ENCODE results near the gene NRCAM. TPM values are rescaled to one million over a fixed set of nuclear protein-coding genes. Genes with fewer than 3 reads are reported as not detected.
A peak's percentile ranks its signal among the peaks of the same experiment; 100 is the strongest.
"Not testable (repeated sequence)": the region's sequence is repeated elsewhere in the genome, so short reads cannot be mapped to it uniquely, and the experiment has no call there.

Gene NRCAM
- 30.6 and 31.6 TPM in 2 replicates for polyA plus RNA-seq (2014; cell fraction: cytosol; rRNA removed)
- polyA plus RNA-seq (2014; cell fraction: nucleus; rRNA removed), result 29.1 and 34.8 TPM in 2 replicates

DNA sequence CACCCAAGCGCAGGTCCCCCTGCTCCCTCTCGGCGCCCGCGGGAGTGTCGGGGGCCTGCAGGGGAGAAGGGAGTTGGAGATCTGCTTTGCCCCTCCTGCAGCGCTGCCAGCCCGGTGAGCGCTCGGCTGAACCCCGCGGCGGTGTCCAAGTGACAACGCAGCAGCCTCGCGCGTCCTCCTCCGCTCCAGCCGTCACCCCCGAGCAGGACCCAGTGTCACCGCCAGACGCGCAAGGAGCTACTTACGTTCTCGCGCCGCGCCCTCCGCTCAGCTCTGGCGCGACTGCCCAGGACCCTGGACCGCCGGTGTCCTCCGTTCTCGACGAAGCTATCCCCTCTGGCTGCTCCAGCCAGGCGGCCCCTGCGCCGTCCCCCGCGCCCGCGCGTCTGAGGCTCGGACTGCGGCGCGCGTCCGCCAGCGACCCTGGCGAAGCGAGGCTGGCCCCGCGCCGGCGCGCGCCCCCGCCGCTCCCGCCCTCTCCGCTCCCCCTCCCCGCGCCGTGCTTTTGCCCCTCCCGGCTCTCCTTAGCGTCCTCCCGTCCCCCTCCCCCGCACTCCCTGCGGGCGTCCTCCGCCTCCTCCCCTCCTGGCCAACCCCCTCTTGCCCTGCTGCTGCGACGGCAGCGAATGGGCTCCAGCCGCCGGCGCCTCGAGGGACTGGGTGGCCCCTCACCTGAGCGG, at the start of gene NRCAM:
TSS of gene NRCAM (minus strand) at position 439 of the 680 bp plus-strand sequence. CDS start 216,372 bp downstream, outside the sequence.
- peak; percentile 89 for DNase-seq (ENCODE audit: low spot score)

DNA sequence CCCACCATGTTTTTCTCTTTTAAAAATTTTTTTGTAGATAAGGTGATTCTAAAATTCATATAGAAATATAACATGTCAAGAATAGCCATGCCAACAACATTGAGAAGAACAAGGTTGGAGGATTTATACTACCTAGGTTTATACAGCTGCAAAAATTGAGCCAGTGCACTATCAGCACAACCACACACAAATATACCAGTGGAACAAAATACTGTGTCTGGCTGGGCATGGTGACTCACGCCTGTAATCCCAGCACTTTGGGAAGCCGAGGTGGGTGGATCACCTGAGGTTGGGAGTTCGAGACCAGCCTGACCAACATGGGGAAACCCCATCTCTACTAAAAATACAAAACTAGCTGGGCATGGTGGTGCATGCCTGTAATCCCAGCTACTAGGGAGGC, 48.3 kb upstream of the NRCAM start:
- DNase-seq (ENCODE audit: low spot score), result not testable (repeated sequence)

DNA sequence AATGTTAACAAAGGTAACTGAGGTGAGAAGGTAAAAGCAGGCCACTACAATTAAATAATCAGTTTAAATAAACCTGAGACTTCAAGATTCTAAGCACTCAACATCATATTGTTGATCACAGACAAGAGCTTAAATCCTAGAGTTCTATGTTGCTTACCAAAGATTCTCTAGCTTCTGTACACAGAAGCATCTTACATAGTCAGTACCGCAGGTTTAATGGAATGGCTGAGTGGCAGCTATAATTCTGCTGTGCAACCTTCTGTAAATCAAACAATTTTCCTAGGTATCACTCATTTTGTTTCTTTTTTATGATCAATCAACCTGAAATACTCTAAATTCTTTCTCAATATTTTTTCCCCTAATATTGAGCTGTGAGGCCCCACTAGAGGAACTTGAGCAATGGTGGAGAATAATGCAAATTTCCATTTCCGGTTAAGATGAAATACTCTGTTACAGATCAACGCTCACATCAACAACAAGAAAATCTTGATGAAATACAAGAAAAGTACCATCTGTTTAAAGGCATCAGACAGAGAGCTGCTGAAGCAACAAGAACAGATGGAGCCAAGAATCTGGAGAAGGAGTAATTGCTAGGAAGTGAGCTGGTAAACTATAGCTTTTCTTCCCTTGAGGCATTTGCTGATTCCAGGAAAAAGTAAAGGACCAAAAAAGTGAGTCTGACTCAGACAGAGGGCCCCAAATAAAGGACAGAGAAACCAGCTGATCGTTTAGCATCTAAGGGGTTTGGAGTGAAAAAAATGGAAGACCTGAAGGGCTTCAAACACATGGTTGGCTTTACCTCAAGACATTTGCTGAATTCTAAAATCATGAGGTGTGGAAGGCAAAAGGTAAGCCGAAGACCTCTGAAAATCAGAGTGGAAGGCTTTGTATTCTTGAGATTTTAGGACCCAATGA, 47.1 kb upstream of the NRCAM start:
- DNase-seq (ENCODE audit: low spot score), result no peak

DNA sequence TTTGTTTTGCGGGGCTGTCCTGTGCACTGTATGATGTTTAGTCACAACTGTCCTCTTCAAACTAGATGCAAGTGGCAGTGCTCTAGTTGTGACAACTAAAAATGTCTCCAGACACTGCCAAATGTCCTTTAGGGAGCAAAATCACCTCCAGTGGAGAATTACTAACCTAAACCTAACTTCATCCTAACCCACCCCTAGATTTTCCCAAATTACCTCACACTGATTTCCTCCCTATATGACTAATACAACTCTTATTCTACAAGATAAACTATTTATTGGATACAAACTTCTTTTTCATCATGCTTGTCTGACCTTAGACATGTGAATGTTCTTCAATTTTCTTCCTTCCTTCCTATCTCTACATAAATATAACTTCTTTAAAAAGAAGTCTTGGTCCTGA, 43.3 kb upstream of the NRCAM start:
- no peak for DNase-seq (ENCODE audit: low spot score)

DNA sequence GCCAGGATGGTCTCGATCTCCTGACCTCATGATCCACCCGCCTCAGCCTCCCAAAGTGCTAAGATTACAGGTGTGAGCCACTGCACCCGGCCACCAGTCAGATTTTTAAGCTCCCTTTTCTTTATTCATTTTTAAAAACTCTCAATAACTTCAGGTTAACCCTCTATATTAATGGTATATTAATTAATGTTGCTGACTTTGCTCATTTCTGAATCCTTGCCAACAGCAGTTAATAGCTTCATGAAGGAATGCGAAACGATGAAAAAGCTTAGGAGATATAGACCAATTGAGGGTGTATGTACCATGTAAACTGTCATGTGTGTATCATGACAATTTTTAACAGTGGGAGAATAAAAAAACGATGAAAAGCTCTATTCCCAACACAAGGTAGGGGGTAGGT, 42.2 kb upstream of the NRCAM start:
- DNase-seq (ENCODE audit: low spot score), result no peak

DNA sequence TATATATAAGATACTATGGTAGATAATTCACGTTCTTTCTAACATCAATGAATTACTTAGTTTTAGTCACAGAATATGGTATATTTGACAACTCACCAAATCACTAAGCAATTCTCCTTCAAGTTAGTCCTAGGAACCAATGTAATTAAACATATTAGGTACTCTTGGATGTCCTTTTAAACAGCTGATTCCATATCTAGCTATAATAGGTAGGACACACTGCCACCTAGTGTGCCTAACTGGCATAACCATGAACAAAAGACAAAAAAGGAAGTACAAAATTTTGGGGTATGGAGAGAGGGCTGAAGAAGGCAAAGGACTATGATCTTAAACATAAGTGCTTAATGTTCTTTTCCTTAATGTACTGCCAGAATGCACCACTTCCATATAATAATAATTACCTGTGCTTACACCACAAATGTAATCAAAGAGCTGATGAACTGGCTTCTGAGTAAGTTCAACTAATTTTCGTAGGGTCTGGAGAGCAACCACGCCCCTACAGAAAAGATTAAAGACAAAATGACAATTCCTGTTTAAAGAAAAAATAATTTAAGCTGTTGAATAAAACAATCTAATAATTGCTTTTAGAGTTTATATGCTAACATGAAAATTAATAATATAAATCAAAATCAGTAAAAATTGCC, 41.0 kb upstream of the NRCAM start:
- DNase-seq (ENCODE audit: low spot score), result peak; percentile 64

DNA sequence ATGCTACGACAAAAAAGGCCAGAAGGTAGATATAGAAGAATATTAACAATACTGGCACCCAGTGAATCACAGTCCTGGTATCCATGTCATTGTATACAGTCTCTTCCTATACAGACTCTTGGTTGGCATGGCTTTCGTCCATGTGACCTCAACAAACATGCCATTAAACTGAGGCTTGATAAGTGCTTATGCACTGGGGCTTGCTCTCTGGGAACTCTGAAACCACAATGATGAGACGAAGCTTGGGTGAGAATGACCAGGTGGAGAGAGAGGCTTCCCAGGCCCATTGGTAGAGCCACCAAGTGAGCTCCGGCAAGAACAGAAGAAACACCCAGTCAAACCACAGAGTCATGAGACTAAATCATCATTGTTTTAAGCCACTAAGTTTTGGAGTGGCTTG, 36.5 kb upstream of the NRCAM start:
- DNase-seq (ENCODE audit: low spot score), result no peak

DNA sequence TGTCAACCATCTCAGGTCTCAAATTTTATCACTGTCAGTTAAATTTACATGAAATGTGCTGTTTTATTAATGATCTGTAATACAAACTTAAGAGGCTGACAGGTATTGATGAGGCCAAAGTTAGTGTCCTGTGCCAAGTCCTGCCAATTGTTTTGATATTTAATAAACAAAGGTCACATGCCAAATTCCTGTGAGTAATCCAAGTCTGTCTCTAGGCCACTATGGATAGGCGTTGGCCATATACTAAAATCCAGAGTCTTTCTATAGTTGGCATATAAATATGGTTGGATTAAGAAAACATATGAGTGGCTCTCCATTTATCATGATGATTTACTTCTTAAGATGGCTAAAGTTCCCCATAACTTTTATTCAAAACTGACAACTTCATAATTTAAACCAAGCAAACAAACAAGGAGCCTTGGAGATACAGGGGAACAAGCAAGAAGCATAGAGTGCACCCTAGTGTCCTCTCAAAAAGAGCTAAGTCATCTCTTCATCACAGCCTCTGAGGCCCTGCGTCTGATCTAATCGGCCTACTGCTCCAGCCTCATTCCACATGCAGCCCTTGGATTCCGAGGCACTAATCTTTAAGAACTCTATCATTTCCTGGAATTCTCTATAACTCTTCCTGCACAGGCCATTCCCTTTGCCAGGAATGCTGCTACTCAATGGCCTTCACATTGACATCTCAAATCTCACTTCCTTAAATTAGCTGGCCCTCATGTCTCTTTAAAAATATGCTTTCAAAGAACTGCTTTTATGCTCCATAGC, 32.7 kb upstream of the NRCAM start:
- no peak for DNase-seq (ENCODE audit: low spot score)

DNA sequence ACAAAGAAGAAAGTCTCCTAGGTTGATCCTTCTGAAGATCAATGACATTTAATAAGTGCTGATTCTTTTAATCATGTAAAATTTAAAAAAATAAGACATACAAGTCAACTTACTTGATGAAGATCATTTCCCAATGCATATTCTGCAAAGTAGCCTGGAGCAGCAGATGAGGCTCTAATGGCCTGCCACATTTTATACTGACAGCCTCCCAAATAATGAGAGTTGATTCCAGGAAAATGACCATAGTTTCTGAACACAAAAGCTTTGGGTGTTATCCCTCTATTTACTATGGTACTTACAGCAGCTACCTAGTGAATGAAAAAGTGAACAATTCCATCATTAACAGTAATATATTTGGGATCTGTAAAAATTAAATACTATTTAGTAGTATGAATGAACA, 31.4 kb upstream of the NRCAM start:
- no peak for DNase-seq (ENCODE audit: low spot score)

DNA sequence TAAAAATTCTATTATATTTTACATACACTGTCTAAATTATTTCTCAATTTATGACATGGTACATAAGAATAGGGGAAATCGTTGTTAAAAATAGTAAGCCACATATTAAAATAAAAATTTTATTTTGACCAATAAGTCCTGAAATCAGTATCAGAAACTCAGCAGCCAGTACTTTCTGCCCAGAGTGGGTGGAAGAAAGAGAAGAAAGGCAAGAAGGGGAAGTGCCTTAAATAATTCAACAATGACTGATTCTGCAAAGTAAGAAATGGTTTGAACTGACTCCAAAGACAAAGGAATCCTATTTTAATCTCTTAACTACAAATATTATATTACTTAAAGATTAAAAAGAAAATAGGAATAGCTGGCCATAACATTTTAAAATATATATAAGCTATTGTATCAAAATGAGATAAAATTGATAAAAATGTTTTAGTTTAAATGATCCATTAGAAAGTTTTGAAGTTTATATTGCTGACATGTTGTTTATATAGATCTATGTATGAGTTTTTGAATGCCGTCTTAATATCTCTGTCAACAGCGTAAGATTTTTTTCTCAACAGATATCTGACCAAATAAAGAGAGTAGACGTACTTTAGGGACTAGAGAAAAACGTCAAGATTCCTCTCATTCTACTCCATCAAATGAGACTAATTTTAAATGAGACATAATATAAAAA, 30.2 kb upstream of the NRCAM start:
- DNase-seq (ENCODE audit: low spot score), result no peak

DNA sequence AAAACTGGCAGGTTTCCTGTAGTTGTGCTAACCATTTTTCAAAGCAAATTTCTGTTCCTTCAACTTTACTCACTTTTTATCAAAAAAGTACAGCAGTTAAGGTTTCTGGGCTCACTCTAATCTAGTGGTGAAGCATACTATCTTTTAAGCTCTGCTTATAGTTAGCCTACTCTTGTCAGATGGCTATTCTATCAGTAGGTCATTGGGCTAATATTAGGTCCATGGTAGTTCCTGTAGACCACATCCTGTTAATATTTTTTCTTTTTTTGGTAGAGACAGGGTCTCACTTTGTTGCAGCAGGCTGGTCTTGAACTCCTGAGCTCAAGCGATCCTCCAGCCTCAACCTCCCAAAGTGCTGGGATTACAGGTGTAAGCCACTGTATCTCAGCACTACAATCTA, 27.9 kb upstream of the NRCAM start:
- no peak for DNase-seq (ENCODE audit: low spot score)

DNA sequence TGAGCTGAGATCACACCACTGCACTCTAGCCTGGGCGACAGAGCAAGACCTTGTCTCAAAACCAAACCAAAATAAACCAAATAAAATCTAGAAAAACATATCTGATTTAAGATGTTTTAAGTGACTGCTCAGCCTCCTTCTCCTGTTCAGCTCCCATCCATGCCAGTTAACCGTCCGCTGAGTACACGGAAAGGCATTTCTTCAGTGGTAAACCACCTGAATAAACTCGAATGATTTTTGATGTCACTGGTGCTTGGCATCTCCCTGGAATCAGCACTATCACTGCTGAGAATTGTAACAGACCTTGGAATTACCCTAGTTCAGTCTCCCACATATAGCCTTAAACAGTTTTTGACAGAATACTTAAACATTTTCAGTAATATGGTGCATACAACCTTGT, 24.1 kb upstream of the NRCAM start:
- DNase-seq (ENCODE audit: low spot score), result no peak

DNA sequence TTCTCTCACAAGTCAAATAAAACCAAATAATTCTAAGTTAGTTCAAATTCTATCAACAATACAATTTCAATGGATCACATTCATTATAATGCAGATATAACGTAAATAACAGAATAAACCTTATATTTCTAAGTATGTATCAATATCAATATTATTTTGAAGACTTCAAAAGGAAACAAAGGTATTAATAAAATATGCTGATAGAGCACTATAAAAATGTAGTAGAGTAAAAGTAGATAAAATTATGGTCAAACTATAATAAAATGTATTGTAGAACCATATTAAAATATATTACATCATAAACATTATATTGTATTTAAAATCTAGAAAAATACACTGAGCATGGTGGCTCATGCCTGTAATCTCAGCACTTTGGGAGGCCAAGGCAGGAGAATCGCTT, 23.5 kb upstream of the NRCAM start:
- DNase-seq (ENCODE audit: low spot score), result no peak

DNA sequence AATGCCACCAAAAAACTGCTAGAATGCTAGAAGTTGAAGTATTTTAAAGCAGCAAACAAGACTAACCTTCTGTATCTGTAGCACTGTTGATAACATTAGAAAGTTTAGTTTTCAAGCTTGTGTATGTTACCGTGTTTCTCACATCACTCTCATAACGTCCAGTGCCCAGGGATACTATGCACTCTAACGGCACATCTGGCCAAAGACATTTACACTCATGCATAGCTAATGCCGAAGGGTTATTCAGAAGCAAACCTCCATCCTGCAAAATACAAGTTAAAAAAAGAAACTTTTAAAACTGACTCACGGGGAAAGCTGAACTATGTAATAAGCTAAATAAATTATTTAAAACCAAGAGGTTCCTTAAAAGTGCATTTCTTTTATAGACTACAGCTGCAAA, 22.9 kb upstream of the NRCAM start:
- DNase-seq (ENCODE audit: low spot score), result no peak

DNA sequence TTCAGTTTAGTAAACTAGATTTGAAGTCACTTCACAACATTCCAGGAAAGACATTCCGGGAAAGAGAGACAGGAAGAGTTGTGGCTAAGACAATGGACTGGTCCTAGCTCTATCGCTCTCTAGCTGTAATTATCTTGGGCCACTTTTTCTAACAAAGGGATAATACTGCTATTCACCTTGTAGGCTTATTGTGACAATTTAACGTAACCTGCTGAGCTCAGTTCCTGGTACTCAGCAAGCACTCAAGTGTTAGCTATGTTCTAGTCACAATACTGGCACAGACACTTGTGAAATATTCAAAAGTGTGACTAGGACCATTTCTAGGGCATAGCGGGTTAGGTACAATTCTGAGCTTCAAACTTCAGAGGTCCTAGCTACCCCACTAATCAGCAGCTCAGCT, 12.0 kb upstream of the NRCAM start:
- DNase-seq (ENCODE audit: low spot score), result no peak

DNA sequence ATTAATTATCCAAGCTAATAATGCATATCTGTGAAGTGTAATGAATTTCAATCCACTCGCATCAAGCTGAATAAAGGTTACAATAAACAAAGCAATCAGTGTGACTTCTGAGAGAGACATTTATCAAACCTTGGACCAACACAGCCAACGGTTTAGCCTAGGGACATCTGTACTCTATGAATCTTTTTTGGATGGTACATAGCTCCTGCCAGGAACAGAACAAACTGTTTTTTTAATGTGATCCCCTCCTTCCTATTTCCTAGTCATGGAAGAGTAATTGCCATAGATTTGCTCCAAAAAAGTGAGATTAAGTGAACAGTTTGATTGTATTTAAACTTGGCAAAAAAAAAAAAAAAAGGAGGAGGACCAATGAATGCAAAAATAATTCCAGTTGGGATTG, 11.2 kb upstream of the NRCAM start:
- DNase-seq (ENCODE audit: low spot score), result no peak

DNA sequence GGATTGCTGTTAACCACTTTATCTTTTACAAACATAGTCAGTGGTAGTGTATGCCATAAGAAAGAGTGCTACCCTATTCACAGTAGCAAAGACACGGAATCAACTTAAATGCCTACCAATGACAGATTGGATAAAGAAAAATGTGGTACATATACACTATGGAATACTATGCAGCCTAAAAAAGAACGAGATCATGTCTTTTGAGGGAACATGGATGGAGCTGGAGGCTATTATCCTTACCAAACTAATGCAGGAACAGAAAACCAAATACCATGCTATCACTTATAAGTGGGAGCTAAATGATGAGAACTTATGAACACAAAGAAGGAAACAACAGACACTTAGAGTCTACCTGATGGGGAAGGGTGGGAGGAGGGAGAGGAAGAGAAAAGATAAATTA, 10.1 kb upstream of the NRCAM start:
- not testable (repeated sequence) for DNase-seq (ENCODE audit: low spot score)

DNA sequence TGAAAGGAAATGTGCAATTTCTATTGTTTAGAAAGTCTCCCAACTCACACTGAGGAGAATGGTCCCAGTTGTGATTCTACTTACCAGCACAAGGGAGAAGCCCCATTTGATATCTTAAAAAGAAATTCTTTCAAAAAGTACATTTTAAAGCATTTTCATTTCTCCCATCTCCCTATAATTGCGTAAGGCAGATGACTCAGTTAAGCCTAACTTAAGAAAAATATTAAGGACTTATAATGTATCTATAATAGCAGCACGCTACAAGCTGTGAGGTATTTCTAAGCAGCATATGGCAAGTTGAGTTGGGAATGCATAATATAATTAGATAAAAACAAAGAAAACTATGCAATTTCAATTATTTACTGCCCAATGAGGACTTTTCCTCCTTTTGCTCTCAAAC, 8.5 kb upstream of the NRCAM start:
- DNase-seq (ENCODE audit: low spot score), result no peak

DNA sequence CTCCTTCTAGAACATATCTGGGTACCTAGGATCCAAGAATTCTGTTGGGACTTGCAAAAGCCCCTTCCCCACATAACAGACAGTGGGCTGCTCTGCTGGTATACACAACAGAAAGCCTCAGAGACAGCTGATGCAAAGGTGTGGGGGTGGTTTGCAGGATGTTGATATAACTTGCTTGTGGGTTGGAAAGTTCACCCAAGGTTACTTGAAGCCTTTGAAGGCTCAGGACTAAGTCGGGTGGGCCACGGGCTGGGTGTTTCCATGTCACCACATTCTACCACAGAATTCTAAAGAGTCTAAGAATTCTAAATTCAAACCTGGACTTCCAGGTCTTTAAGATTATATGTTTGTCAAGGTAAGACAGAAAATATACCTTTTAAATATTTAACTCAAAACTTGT, 7.4 kb upstream of the NRCAM start:
- no peak for DNase-seq (ENCODE audit: low spot score)

DNA sequence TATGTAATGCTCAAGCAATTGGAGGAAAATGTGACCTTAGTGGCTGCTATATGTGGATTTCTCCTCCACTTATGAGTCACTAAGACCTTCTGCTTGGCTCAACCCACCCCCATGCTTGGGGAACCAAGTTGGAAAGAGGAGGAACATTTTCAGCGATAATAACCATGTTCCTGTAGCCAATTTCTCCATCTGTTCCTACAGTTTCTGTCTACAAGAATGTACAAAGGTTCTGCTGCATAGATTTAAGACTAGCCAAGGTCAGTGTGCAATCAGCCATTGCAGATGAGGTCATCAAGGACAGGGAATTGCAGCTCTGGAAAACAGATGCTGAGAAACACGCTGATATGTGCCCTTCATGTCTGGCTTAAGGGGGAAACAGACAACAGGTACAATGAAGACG, 5.6 kb upstream of the NRCAM start:
- DNase-seq (ENCODE audit: low spot score), result peak; percentile 72

DNA sequence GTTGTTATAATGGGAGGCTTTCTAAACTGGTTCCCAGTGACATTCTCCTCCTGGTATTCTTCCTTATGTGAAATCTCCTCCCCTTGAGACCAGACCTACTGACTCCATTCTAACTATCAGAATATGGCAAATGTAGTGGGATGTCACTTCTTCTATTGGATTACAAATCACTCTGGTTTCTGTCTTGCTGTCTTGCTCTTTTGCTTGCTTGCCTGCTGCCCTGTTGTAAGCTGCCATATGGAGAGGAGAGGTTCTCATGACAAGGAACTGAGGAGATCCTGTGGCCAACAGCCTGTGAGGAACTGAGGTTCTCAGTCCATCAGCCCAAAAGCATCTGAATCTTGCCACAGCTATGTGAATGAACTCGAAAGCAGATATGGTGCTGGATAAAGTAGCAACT, 4.7 kb upstream of the NRCAM start:
- peak; percentile 80 for DNase-seq (ENCODE audit: low spot score)

Data from SK-N-DZ (cell line).